Prostate gland (tissue), 2 donors: ENCODE results near the gene IGF1R.

Experiments used
- POLR2A ChIP-seq: fragments of 450-650 bp; IDR thresholded peaks from one replicate; pipeline ENCODE4 v1.6.1; 2016; ENCODE audit warnings: antibody characterized with exemption, mild to moderate bottlenecking
- TF ChIP-seq, protein P1 (sequence below), 4 experiments: fragments of 200-600 bp in 2 of 4; fragments of 450-650 bp in 2 of 4; sonication (generic) in 2 of 4; IDR thresholded peaks; 1 replicate in 3 of 4; 2 replicates in 1 of 4; pipeline ENCODE4 v1.5.1; 2016 to 2019; ENCODE audit warnings: antibody characterized with exemption in 4 of 4, mild to moderate bottlenecking in 2 of 4, moderate library complexity in 2 of 4

DNA sequence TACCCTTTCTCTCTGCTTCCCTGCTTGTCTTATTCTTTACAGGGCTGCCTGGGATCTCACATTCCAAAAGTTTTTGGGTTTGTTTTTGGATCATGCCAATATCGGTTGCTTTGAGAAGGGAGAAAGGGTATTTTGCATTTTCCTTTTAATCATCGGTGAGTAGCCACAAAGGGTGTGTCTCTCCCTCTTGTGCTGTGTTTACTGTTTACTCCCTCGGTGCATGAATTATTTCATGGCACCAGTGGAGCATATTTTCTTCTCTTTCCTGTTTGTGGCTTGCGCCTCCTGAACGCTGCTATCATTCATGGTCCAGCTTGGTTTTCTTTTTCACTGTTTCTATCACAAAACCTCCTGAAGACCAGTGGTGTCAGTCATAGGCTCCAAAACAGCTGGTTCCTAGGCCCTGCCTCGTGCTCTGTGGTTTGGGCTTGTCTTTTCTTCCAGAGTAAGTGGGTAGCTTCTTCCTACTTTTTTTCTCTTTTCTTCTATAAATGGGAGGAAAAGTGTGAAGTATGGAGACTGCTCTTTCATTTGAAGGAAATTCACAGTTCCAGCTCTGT lies 54.9 kb downstream of the IGF1R start:
- TF ChIP-seq, protein P1, sequence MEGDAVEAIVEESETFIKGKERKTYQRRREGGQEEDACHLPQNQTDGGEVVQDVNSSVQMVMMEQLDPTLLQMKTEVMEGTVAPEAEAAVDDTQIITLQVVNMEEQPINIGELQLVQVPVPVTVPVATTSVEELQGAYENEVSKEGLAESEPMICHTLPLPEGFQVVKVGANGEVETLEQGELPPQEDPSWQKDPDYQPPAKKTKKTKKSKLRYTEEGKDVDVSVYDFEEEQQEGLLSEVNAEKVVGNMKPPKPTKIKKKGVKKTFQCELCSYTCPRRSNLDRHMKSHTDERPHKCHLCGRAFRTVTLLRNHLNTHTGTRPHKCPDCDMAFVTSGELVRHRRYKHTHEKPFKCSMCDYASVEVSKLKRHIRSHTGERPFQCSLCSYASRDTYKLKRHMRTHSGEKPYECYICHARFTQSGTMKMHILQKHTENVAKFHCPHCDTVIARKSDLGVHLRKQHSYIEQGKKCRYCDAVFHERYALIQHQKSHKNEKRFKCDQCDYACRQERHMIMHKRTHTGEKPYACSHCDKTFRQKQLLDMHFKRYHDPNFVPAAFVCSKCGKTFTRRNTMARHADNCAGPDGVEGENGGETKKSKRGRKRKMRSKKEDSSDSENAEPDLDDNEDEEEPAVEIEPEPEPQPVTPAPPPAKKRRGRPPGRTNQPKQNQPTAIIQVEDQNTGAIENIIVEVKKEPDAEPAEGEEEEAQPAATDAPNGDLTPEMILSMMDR (IDR thresholded peaks at IDR 0.05): no peak
- TF ChIP-seq POLR2A: no peak
